HEK293 (cell line): ENCODE data around the gene DYNC1I1.

Source experiments
- OSR2 ChIP-seq: fragments of 450-650 bp; formaldehyde crosslinking; IDR thresholded peaks from 2 replicates; pipeline ENCODE4 v1.5.1; 2016; ENCODE audit warnings: missing biosample characterization, missing genetic modification characterization
- SALL2 ChIP-seq: fragments of 450-650 bp; formaldehyde crosslinking; IDR thresholded peaks from 2 replicates; pipeline ENCODE4 v1.5.0; 2017; ENCODE audit warnings: missing biosample characterization, mild to moderate bottlenecking, missing genetic modification characterization, borderline replicate concordance
- ZBTB8A ChIP-seq: fragments of 450-650 bp; formaldehyde crosslinking; IDR thresholded peaks from 2 replicates; pipeline ENCODE4 v1.5.1; 2016; ENCODE audit warnings: missing biosample characterization, missing genetic modification characterization
- ZFHX2 ChIP-seq: fragments of 450-650 bp; formaldehyde crosslinking; conservative IDR thresholded peaks from 2 replicates; pipeline ENCODE4 v1.5.1; 2016; ENCODE audit warnings: missing biosample characterization, missing genetic modification characterization
- ZNF174 ChIP-seq: fragments of 450-650 bp; formaldehyde crosslinking; IDR thresholded peaks from 2 replicates; pipeline ENCODE4 v1.5.0; 2017; ENCODE audit warnings: missing biosample characterization, mild to moderate bottlenecking, missing genetic modification characterization
- ZNF416 ChIP-seq: fragments of 450-650 bp; formaldehyde crosslinking; IDR thresholded peaks from 2 replicates; pipeline ENCODE4 v1.5.1; 2016; ENCODE audit warnings: missing biosample characterization, missing genetic modification characterization
- ZNF549 ChIP-seq: fragments of 450-650 bp; IDR thresholded peaks from 2 replicates; pipeline ENCODE4 v1.5.1; 2018; ENCODE audit warnings: missing biosample characterization, missing genetic modification characterization, mild to moderate bottlenecking, inconsistent platforms, moderate library complexity
- TF ChIP-seq, protein P1 (sequence below): fragments of 450-650 bp; formaldehyde crosslinking; IDR thresholded peaks from 2 replicates; pipeline ENCODE4 v1.5.1; 2016; ENCODE audit warnings: missing biosample characterization, missing genetic modification characterization

- no peak for TF ChIP-seq SALL2
- TF ChIP-seq ZNF416 (tag by site-specific recombination) = no peak
- no peak for TF ChIP-seq OSR2
- TF ChIP-seq, protein P1, sequence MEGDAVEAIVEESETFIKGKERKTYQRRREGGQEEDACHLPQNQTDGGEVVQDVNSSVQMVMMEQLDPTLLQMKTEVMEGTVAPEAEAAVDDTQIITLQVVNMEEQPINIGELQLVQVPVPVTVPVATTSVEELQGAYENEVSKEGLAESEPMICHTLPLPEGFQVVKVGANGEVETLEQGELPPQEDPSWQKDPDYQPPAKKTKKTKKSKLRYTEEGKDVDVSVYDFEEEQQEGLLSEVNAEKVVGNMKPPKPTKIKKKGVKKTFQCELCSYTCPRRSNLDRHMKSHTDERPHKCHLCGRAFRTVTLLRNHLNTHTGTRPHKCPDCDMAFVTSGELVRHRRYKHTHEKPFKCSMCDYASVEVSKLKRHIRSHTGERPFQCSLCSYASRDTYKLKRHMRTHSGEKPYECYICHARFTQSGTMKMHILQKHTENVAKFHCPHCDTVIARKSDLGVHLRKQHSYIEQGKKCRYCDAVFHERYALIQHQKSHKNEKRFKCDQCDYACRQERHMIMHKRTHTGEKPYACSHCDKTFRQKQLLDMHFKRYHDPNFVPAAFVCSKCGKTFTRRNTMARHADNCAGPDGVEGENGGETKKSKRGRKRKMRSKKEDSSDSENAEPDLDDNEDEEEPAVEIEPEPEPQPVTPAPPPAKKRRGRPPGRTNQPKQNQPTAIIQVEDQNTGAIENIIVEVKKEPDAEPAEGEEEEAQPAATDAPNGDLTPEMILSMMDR (tag by site-specific recombination) = no peak
- no peak for TF ChIP-seq ZNF174 (tag by site-specific recombination)
- no peak for TF ChIP-seq ZBTB8A
- TF ChIP-seq ZNF549 = no peak
- TF ChIP-seq ZFHX2 = no peak
These were observed 39.6 kb downstream of the DYNC1I1 start for GRCh38 chr7:95811846-95812445.
